SHP77 (cell line): ENCODE data around the gene TUBGCP6.
"Not testable (repeated sequence)": the region's sequence is repeated elsewhere in the genome, so short reads cannot be mapped to it uniquely, and the experiment has no call there.

ENCODE experiments used
- DNase-seq, 2 experiments: peaks; one replicate each; lab custom pipeline; 2025; lab: John Stamatoyannopoulos, UW

TUBGCP6 gene

GRCh38 chr22:50169774-50170341 is 75.0 kb downstream of the TUBGCP6 start:
- DNase-seq, result peak in 1 of 2 experiments; percentile 35

- DNase-seq, result no peak
Observed at GRCh38 chr22:50169181-50169759, 75.6 kb downstream of the TUBGCP6 start.

- DNase-seq, result not testable (repeated sequence)
Observed at GRCh38 chr22:50168490-50169180, 76.2 kb downstream of the TUBGCP6 start.

GRCh38 chr22:50167689-50168489 is 76.9 kb downstream of the TUBGCP6 start:
- DNase-seq, result no peak
